ENCODE measurements around the gene TTLL11. TPM values are rescaled to one million over a fixed set of nuclear protein-coding genes. Genes with fewer than 3 reads are reported as not detected.

Gene TTLL11
- total RNA-seq, 2 donors from 2014 or later, result 5.9 to 6.6 TPM

GRCh38 chr9:121972501-121972981 lies 120.6 kb downstream of the TTLL11 start:
- DNase-seq, result peak; percentile 77 to 80

GRCh38 chr9:121968056-121968455 lies 125.1 kb downstream of the TTLL11 start:
- intact Hi-C loops (cut with DNase I, micrococcal nuclease), result no loop called here
- ATAC-seq, result no peak

More at GRCh38 chr9:121972501-121972981, 120.6 kb downstream of the TTLL11 start:
- peak; percentile 88 for ATAC-seq
- intact Hi-C loops (cut with DNase I, micrococcal nuclease), result no loop called here

GRCh38 chr9:121966706-121967105 lies 126.4 kb downstream of the TTLL11 start:
- DNase-seq (no peak), ATAC-seq (no peak)
- intact Hi-C loops (cut with DNase I, micrococcal nuclease), result no loop called here

More at GRCh38 chr9:121968056-121968455, 125.1 kb downstream of the TTLL11 start:
- DNase-seq, result no peak

GRCh38 chr9:121963528-121963995 lies 129.5 kb downstream of the TTLL11 start:
- intact Hi-C loops (cut with DNase I, micrococcal nuclease), result no loop called here
- no peak for ATAC-seq

GRCh38 chr9:121962421-121962820 lies 130.7 kb downstream of the TTLL11 start:
- intact Hi-C loops (cut with DNase I, micrococcal nuclease), result no loop called here
- DNase-seq (no peak), ATAC-seq (no peak)

More at GRCh38 chr9:121963528-121963995, 129.5 kb downstream of the TTLL11 start:
- DNase-seq, result no peak

GRCh38 chr9:121960665-121961064 lies 132.4 kb downstream of the TTLL11 start:
- intact Hi-C loops (cut with DNase I, micrococcal nuclease), result no loop called here
- DNase-seq (no peak), ATAC-seq (no peak)

GRCh38 chr9:121958530-121958929 lies 134.6 kb downstream of the TTLL11 start:
- no peak for ATAC-seq
- DNase-seq, result no peak
- intact Hi-C loops (cut with DNase I, micrococcal nuclease), result no loop called here

GRCh38 chr9:121956808-121957207 lies 136.3 kb downstream of the TTLL11 start:
- ATAC-seq (no peak), DNase-seq (no peak)
- intact Hi-C loops (cut with DNase I, micrococcal nuclease), result no loop called here

- no peak for ATAC-seq
- intact Hi-C loops (cut with DNase I, micrococcal nuclease), result no loop called here
- DNase-seq, result no peak
Measured at GRCh38 chr9:121955649-121956048, 137.5 kb downstream of the TTLL11 start.

- ATAC-seq (no peak), DNase-seq (peak in 1 of 2 donors; percentile 7)
- intact Hi-C loops (cut with DNase I, micrococcal nuclease), result no loop called here
Measured at GRCh38 chr9:121954477-121955140, 138.5 kb downstream of the TTLL11 start.

- intact Hi-C loops (cut with DNase I, micrococcal nuclease), result no loop called here
- ATAC-seq, result no peak
- no peak for DNase-seq
Measured at GRCh38 chr9:121952611-121953010, 140.5 kb downstream of the TTLL11 start.

- no peak for ATAC-seq
- intact Hi-C loops (cut with DNase I, micrococcal nuclease), result no loop called here
- DNase-seq, result no peak
Measured at GRCh38 chr9:121950866-121951265, 142.2 kb downstream of the TTLL11 start.

- ATAC-seq, result no peak
- no peak for DNase-seq
- intact Hi-C loops (cut with DNase I, micrococcal nuclease), result no loop called here
Measured at GRCh38 chr9:121950441-121950840, 142.7 kb downstream of the TTLL11 start.

- DNase-seq, result no peak
- intact Hi-C loops (cut with DNase I, micrococcal nuclease), result no loop called here
- ATAC-seq, result no peak
Measured at GRCh38 chr9:121949766-121950165, 143.3 kb downstream of the TTLL11 start.

- intact Hi-C loops (cut with DNase I, micrococcal nuclease), result no loop called here
- ATAC-seq (no peak), DNase-seq (no peak)
Measured at GRCh38 chr9:121949364-121949763, 143.7 kb downstream of the TTLL11 start.

GRCh38 chr9:121947775-121948174 lies 145.3 kb downstream of the TTLL11 start:
- intact Hi-C loops (cut with DNase I, micrococcal nuclease), result no loop called here
- ATAC-seq (no peak), DNase-seq (no peak)

GRCh38 chr9:121946465-121946864 lies 146.6 kb downstream of the TTLL11 start:
- ATAC-seq, result no peak
- DNase-seq, result no peak
- intact Hi-C loops (cut with DNase I, micrococcal nuclease), result no loop called here

GRCh38 chr9:121945849-121946248 lies 147.3 kb downstream of the TTLL11 start:
- DNase-seq (no peak), ATAC-seq (no peak)
- intact Hi-C loops (cut with DNase I, micrococcal nuclease), result no loop called here

- intact Hi-C loops (cut with DNase I, micrococcal nuclease), result no loop called here
- no peak for ATAC-seq
- no peak for DNase-seq
Measured at GRCh38 chr9:121945281-121945680, 147.8 kb downstream of the TTLL11 start.

GRCh38 chr9:121944711-121945191 lies 148.4 kb downstream of the TTLL11 start:
- no peak for ATAC-seq
- intact Hi-C loops (cut with DNase I, micrococcal nuclease), result no loop called here
- no peak for DNase-seq

- no peak for DNase-seq
Measured at GRCh38 chr9:121943463-121943862, 149.6 kb downstream of the TTLL11 start.

More at GRCh38 chr9:121943463-121943862, 149.6 kb downstream of the TTLL11 start:
- no peak for ATAC-seq
- intact Hi-C loops (cut with DNase I, micrococcal nuclease), result no loop called here

Data from left colon (tissue), 2 donors.